HK-2 (cell line): Measurements from ENCODE around the gene CHD3.

ENCODE experiments used
- DNase-seq: peaks from one replicate; pipeline ENCODE4 v3.0.0-alpha.2; 2018; ENCODE audit not compliant: unreplicated experiment

The CHD3 gene

GRCh38 chr17:7888184-7888920, at the start of gene CHD3:
TSS of gene CHD3 (plus strand) at chr17:7888789. CDS start at chr17:7889001, 212 bp downstream.
- DNase-seq: no peak

DNA sequence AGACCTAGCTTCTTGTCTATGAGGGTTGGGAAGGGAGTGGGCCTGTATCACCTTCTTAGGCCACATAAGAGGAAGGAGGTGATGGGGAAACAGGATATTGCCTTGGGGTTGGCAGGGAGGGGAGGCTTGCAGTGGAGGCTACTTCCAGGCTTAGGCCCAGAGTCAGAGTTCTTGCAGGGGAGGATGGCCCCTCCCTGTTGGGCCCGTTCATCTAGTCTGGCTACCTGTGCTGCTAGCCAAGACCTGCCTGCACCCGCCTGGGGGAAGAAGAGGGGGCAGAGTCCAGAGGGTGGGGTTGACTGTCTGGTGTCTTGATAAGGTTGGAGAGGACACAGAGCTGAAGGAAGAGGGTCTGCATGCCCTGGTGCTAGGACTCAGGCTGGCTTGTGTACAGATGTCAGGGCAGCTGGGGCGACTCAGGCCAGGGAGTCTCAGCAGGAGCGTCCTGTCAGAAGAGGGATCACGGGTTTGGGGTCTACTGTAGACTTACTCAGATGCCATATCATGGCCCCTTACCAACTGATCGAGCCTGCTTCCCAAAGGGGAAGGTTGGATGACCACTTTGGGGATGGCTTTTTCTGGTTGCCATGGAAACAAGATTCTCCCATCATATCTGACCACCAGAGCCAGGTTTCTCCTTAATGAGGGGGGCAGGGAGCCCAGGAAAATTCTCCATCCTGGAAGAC, 49.3 kb upstream of the CHD3 start:
- no peak for DNase-seq

DNA sequence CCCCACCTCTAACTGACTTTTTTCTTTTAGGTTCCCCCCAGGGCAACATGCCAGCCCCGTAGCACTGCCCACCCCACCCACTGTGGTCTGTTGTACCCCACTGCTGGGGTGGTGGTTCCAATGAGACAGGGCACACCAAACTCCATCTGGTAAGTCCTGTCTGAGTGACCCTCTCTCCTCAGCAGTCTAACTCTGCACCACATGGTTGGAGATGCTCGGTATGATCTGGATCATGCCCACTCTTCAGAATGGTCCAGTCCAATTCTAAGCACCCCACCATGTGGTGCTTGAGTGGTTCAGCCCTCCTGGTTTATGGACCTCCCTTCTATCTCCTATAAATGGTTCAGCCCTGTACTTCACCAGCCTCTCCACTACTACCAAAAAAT, 48.7 kb upstream of the CHD3 start:
- no peak for DNase-seq

DNA sequence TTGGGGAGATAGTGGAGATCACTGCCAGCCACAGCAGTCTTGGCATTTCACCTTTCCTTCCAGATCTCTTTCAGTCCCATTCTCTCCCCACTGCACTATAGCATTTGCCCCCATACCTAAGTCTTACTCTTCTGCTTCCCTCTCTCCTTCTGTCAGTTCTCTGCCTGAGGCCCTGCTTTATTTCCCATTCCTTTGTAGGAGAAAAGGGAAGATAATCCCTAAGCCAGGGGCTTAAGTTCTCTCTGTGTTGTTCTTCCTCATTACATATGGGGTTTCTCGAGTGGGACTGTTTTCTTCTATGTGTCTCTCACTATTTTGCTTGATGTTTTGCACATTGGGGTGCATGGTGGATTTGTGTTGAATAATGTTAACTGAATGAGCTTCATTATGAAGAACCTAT, 48.1 kb upstream of the CHD3 start:
- DNase-seq: no peak

DNA sequence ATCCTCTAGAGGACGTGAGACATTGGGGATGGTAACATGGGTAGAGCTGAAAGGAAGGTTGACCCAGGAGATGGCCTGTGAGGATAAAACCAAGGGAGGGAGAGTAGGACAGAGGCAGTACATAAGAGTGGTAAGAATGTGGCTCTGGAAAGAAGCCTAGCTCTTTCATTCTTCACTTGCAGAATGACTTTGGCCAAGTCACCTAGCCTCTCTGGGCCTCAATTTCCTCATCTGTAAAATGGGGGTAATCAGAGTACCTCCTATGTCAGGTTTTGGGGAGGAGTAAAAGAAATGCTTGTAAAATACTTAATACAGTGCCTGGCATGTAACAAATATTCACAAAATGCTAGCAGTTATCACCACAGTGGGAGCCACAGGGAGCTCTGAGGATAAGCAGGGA, 47.7 kb upstream of the CHD3 start:
- DNase-seq: no peak

GRCh38 chr17:7841396-7841914, 47.1 kb upstream of the CHD3 start:
- DNase-seq: peak; percentile 93

DNA sequence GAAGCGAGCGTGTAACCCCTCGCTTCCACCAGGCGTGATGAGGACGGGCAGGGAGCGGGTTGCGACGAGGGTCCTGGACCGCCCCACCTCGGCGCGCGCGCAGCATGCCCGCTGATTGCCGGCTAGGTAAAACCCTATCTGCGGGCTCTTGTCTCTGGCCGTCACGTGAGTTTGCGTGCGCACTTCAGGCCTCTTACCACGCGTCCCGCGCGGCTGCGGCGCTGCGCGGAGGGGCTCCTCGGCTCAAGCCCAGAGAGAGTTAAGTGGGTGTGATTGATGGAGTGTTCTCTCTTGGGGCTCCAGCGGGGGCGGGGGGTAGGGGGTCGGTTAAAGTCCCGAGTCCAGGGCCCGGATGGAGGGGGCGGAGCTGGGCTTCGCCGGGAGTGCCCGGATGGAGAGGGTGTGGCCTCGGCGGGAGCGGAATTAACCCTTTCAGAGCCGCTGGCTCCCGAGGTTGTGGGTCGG, 46.6 kb upstream of the CHD3 start:
- peak; percentile 87 for DNase-seq

GRCh38 chr17:7842380-7843256, 46.0 kb upstream of the CHD3 start:
- peak; percentile 91 for DNase-seq

GRCh38 chr17:7843257-7843535, 45.4 kb upstream of the CHD3 start:
- DNase-seq: no peak

- DNase-seq: peak; percentile 82
Measured at GRCh38 chr17:7843536-7844291, 44.9 kb upstream of the CHD3 start.

DNA sequence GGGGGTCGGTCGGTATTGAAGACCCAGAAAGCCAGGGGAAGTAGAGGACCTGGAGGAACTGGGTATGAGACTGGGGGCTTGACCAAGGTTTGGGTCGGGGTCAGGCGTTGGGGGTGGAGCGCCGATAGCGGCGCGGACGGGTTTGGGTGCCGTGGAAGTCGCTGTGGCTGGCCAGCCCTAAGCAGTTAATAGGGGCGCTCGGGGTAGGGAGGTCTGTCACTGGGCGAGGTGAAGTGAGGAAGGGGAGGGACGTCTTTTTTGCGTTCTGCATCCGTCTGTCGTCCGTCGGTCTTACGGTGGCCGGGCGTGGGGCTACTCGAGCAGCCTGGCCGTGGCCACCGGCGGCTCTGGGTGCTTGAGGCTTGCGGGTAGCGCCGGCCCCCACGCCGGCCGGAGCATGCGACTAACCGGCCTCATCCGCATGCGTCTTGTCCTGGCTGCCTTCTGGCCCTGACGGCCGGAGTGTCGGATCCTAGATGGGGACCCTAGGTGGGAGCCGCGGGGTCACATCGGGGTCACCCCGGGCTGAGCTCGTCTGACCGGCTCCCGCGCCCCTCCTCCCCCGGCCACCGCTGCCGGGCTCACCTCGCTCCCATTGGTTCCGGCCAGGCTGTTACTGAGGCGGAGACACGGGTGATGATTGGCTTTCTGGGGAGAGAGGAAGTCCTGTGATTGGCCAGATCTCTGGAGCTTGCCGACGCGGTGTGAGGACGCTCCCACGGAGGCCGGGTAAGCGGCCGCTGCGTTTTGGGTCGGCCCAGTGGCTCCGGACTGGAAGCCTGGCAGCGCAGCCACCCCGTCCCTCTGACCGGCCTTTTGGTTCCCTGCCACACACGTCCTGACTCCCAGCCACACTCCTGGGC, 44.1 kb upstream of the CHD3 start:
- peak; percentile 92 for DNase-seq

- DNase-seq: no peak
Measured at GRCh38 chr17:7845359-7846062, 43.1 kb upstream of the CHD3 start.

- DNase-seq: no peak
Measured at GRCh38 chr17:7846063-7846735, 42.4 kb upstream of the CHD3 start.

GRCh38 chr17:7846765-7847661, 41.6 kb upstream of the CHD3 start:
- no peak for DNase-seq

GRCh38 chr17:7848131-7848579, 40.4 kb upstream of the CHD3 start:
- no peak for DNase-seq

DNA sequence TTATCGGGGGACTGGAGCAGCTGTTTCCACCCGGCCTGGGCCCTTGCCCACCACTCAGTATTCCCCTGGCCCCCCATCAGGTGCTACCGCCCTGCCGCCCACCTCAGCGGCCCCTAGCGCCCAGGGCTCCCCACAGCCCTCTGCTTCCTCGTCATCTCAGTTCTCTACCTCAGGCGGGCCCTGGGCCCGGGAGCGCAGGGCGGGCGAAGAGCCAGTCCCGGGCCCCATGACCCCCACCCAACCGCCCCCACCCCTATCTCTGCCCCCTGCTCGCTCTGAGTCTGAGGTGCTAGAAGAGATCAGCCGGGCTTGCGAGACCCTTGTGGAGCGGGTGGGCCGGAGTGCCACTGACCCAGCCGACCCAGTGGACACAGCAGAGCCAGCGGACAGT, 39.9 kb upstream of the CHD3 start:
- no peak for DNase-seq

- no peak for DNase-seq
Measured at GRCh38 chr17:7849130-7849750, 39.3 kb upstream of the CHD3 start.
